ENCODE measurements around the gene ARHGAP26.

Gene ARHGAP26, protein sequence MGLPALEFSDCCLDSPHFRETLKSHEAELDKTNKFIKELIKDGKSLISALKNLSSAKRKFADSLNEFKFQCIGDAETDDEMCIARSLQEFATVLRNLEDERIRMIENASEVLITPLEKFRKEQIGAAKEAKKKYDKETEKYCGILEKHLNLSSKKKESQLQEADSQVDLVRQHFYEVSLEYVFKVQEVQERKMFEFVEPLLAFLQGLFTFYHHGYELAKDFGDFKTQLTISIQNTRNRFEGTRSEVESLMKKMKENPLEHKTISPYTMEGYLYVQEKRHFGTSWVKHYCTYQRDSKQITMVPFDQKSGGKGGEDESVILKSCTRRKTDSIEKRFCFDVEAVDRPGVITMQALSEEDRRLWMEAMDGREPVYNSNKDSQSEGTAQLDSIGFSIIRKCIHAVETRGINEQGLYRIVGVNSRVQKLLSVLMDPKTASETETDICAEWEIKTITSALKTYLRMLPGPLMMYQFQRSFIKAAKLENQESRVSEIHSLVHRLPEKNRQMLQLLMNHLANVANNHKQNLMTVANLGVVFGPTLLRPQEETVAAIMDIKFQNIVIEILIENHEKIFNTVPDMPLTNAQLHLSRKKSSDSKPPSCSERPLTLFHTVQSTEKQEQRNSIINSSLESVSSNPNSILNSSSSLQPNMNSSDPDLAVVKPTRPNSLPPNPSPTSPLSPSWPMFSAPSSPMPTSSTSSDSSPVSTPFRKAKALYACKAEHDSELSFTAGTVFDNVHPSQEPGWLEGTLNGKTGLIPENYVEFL

DNA sequence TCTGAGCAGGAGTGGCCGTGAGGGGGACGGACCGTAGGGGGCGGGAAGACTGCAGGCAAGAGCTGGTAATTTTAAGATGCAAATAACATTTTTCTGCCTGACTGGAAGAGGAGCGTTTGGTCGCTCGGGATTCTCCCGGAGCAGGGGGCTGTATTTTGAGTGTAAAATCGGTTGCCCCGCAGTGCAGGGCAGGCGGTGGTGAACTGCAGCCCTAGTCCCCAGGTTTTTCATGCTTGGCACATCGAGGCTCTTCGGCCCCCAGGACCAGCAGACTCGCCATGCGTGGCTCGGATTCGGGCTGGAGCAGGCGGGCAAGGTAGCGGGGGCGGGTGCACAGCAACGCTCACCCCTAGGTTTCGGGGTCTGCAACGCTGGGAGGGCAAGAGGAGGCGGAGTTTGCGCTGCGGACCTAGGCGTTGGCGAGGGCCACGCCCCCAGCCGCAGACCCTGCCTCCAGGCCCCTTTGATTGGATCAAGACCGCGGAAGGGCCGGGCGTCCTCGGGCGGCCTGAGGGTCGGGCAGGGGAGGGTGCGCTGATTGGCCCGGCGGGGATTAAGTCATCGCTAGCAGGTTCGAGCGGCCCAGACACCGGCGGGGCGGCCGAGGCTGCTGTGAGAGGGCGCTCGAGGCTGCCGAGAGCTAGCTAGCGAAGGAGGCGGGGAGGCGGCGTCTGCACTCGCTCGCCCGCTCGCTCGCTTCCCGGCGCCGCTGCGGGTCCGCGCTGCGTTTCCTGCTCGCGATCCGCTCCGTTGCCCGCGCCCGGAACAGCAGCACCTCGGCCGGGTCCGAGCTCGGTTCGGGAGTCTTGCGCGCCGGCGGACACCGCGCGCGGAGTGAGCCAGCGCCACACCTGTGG is at the start of gene ARHGAP26:
TSS of gene ARHGAP26 (plus strand) at position 585 of the 857 bp plus-strand sequence. CDS start 385 bp downstream, outside the sequence.
- no peaks in the 10 kb centered on the region for H3K27me3 Mint-ChIP-seq
- H3K4me1 Mint-ChIP-seq, result peaks cover 16 to 20% of the 10 kb centered on the region in 2 donors

DNA sequence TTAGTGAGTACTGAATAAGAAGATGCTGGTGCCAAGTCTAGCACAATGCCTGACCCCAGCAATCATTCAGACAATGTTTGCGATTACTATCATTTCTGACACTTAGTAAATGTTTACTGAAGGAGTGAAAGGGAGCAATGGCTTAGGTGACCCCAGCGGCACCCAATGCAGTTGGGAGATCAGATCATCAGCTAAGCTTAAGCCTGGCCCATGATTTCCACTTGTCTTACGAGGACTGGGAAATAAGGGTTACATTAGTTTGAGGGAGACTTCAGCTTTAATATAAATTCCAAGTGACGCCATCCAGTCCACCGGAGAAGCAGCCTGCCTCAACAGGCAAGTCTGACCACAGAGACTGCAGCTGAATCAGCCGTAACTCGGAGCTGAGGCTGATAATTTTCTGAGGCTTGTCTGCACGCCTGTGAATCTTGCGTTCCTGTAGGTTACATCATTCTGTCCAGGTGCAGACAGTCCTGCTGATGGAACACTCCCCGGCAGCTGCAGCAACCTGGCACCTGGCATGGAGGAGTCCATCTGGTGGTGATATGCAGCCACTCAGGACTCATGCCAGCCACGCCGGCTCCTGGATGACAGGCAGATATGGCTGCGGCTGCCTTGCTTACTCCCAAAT is 49.4 kb upstream of the ARHGAP26 start:
- no peak for DNase-seq
- no peaks in the 10 kb centered on the region for H3K9me3 Mint-ChIP-seq
- H3K27ac Mint-ChIP-seq, result no peak overlapping the region
- ATAC-seq (replicated peaks), result no peak
- H3K27me3 Mint-ChIP-seq, result peaks cover 34 to 35% of the 10 kb centered on the region in 2 donors
- H3K4me3 Mint-ChIP-seq, result no peak overlapping the region
- peaks cover 0 to 3% of the 10 kb centered on the region in 2 donors for H3K4me1 Mint-ChIP-seq
- H3K36me3 Mint-ChIP-seq, result no peaks in the 10 kb centered on the region

More for the DNA sequence above, at the start of gene ARHGAP26:
- Mint-ChIP-seq H3K27ac (peak within 1 kb of the TSS; percentile 95), H3K36me3 (peaks cover 0 to 3% of the 10 kb centered on the region in 2 donors), H3K4me3 (peak within 1 kb of the TSS; percentile 85 to 93), H3K9me3 (no peaks in the 10 kb centered on the region)
- DNase-seq (peak; percentile 94), ATAC-seq (replicated peaks) (peak; percentile 96 to 97)

DNA sequence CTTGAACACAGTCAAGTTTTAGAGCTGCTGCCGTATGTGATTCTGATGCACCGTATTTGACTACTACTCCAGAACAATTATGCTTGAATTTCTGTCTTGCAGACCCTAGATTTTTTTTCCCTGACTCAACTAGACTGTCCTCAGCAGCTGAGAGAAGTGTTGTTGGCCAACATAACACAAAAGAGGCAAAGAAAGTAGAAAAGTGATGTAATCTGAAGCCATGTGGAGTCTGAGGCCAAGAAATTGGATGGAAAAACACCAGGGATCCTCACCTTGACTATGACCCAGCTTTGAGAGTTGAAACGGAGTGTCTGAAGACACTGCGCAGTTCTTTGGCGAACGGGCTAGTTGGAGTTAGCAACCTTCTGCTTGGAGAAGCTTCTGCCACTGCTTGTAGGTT is 48.0 kb upstream of the ARHGAP26 start:
- no peak for ATAC-seq (replicated peaks)
- DNase-seq, result no peak
- H3K9me3 Mint-ChIP-seq, result no peaks in the 10 kb centered on the region
- no peak overlapping the region for H3K4me3 Mint-ChIP-seq
- no peaks in the 10 kb centered on the region for H3K36me3 Mint-ChIP-seq
- H3K27ac Mint-ChIP-seq, result no peak overlapping the region
- peaks cover 0 to 3% of the 10 kb centered on the region in 2 donors for H3K4me1 Mint-ChIP-seq
- H3K27me3 Mint-ChIP-seq, result peaks cover 21 to 31% of the 10 kb centered on the region in 2 donors

DNA sequence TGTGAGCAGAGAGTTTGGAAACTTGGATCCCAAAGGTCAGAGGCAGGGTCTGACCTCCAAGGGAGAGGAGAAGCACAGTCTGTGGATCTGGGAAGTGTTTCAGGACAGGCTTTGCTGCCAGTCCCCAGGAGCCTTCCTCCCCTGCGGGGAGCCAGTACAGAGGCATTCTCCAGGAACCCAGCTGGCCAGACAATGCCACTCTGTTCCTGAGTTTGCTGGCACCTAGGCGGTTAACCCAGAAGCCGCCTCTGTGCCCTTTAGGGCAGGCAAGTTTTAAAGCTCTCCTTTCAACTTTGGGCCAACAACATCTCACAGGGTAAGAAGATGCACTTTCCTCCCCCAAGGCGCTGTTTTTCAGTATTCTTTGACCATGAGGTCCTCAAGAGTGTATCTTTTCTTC is 47.3 kb upstream of the ARHGAP26 start:
- Mint-ChIP-seq H3K27ac (no peak overlapping the region), H3K36me3 (no peaks in the 10 kb centered on the region), H3K4me1 (peaks cover 0 to 3% of the 10 kb centered on the region in 2 donors), H3K4me3 (no peak overlapping the region), H3K27me3 (peaks cover 13 to 27% of the 10 kb centered on the region in 2 donors), H3K9me3 (no peaks in the 10 kb centered on the region)
- no peak for DNase-seq
- no peak for ATAC-seq (replicated peaks)

DNA sequence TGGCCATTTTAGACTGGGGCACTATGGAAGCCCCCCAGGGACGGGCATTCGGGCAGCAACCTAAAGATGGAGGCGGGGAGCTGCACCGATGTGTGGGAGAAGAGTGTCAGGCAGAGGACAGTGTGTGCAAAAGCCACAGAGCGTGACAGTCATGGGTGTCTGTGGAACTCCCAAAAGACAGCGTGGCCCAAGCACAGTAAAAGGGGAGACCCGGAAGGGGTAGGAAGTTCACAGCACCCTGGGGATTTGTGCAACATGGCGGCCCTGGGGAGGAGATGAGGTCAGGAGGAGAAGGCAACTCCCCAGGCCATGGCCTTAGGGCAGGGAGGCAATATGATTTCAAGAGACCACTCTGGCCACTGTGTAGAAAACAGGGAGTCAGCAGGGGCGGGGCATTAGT is 45.4 kb upstream of the ARHGAP26 start:
- H3K36me3 Mint-ChIP-seq, result no peaks in the 10 kb centered on the region
- ATAC-seq (replicated peaks) (no peak), DNase-seq (no peak)
- peaks cover 0 to 3% of the 10 kb centered on the region in 2 donors for H3K4me1 Mint-ChIP-seq
- peaks cover 0 to 10% of the 10 kb centered on the region in 2 donors for H3K27me3 Mint-ChIP-seq
- no peaks in the 10 kb centered on the region for H3K9me3 Mint-ChIP-seq
- H3K4me3 Mint-ChIP-seq, result no peak overlapping the region
- H3K27ac Mint-ChIP-seq, result no peak overlapping the region

DNA sequence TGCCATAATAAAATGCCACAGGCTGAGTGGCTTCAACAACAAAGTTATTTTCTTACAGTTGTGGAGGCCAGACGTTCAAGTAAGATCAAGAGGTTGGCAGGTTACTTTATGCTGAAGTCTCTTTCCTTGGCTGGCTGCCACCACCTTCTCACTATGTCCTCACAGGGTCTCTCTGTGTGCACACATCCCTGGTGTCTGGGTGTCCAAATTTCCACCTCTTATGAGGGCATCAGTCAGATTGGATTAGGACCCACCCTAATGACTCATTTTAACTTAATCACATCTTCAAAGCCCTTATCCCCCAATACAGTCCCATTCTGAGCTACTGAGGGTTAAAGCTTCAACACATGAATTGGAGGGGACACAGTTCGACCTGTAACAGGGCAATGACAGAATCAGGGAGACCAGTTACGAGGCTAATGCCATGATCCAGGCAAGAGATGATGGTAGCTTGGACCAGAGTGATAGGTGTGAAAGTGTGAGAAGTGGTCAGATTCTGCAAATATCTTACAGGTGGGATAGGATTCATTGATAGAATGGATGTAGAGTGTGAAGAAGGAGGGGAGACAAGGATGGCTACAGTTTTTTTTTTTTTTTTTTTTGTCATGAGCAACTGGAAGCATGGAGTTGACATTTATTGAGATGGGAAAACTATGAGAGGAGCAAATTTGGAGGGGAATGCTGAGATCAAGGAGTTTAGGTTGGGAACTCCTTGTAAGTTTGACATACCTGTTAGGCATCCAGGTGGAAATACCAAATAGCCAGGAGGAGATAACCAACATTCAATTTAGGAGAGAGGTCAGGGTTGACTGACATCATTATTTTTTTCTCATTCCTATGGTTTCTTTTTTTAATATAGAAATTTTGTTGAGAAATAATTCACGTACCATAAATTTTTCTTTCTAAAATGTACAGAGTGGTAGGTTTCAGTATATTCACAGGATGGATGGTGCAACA is 44.7 kb upstream of the ARHGAP26 start:
- peaks cover 0 to 8% of the 10 kb centered on the region in 2 donors for H3K27me3 Mint-ChIP-seq
- H3K4me1 Mint-ChIP-seq, result peaks cover 0 to 3% of the 10 kb centered on the region in 2 donors
- H3K9me3 Mint-ChIP-seq, result no peaks in the 10 kb centered on the region
- H3K4me3 Mint-ChIP-seq, result no peak overlapping the region
- H3K36me3 Mint-ChIP-seq, result no peaks in the 10 kb centered on the region
- DNase-seq (no peak), ATAC-seq (replicated peaks) (no peak)
- no peak overlapping the region for H3K27ac Mint-ChIP-seq

DNA sequence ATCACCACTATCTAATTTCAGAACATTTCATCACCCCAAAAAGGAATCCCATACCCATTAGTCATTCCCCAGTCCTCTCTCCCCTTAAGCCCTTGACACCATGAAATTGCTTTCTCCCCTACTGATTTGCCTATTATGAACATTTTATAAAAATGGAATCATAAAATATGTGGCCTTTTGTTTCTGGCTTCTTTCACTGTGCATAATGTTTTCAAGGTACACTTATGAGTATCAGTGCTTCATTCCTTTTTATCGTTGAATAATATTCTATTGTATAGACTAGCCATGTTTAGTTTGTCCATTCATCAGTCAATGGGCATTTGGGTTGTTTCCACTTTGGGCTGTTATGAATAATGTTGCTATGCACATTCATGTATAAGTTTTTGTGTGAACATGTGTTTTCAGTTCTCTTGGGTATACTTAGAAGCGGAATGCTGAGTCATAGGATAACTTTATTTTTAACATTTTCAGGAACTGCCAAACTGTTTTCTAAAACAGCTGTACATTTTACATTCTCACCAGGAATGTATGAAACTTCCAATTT is 43.9 kb upstream of the ARHGAP26 start:
- H3K4me3 Mint-ChIP-seq, result no peak overlapping the region
- H3K27me3 Mint-ChIP-seq, result peaks cover 0 to 8% of the 10 kb centered on the region in 2 donors
- no peak overlapping the region for H3K27ac Mint-ChIP-seq
- no peaks in the 10 kb centered on the region for H3K36me3 Mint-ChIP-seq
- H3K9me3 Mint-ChIP-seq, result no peaks in the 10 kb centered on the region
- no peak for DNase-seq
- peaks cover 0 to 3% of the 10 kb centered on the region in 2 donors for H3K4me1 Mint-ChIP-seq
- ATAC-seq (replicated peaks), result no peak

DNA sequence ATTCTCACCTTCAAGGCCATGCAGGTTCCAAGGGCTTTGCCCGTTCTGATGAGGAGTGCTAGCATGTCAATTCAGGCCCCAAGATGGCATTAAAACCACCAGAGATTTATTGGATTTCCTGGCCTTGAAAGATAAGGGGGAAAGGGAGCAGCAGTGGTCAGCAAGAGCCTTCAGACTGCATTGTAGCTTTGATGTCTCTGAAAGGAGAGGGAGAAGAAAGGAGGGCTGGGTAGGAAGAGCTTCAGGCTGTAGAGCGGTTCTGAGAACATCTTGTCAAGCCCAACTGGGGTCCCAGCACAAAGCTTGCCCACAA is 42.5 kb upstream of the ARHGAP26 start:
- DNase-seq, result no peak
- H3K27me3 Mint-ChIP-seq, result peaks cover 0 to 8% of the 10 kb centered on the region in 2 donors
- no peak overlapping the region for H3K27ac Mint-ChIP-seq
- H3K36me3 Mint-ChIP-seq, result no peaks in the 10 kb centered on the region
- no peak for ATAC-seq (replicated peaks)
- no peak overlapping the region for H3K4me3 Mint-ChIP-seq
- no peaks in the 10 kb centered on the region for H3K9me3 Mint-ChIP-seq
- H3K4me1 Mint-ChIP-seq, result peaks cover 0 to 3% of the 10 kb centered on the region in 2 donors

DNA sequence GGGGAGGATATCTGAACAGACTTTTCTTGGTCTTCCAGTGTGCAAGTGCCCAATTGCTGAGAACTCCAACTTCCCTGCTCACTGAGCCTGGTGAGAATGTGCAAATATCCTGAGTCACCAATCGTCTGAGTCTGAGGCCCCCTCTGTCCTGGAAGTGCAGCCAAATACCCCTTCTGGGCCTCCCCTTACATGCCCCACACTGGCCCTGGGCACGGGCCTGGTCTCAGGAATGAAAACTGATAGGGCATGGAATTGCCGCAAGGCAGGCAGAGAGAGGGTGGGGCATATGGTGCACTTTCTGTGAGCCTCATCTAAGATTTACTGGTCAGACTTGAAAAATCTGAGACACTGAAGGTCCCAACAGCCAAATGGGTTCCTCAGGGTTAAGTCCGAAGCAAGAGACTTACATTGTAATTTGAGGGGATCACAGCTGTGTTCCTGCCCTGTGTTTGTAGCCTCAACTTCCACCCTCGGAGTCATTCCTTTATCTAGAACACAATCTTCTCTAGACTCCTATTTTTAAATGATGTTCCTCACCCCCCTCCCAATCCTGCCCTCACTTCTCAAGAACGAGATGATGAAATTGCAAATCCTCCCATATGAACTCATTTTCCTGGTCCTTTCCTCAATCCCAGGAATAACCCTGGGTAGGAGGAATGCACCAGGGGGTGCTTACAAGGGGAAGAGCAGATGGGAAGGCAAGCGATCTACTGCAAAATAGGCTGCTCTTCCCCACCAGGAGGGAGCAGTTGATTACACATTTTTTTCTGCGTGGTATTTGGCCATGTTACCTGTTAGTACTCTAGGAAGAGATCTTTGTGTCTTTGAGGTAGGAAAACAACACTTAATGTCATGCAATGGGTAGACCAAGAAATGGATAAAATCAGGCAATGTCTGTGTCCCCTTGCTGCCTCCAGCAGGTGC is 34.6 kb upstream of the ARHGAP26 start:
- ATAC-seq (replicated peaks) (no peak), DNase-seq (no peak)
- Mint-ChIP-seq H3K27ac (no peak overlapping the region), H3K4me3 (no peak overlapping the region), H3K27me3 (peaks cover 0 to 4% of the 10 kb centered on the region in 2 donors), H3K36me3 (no peaks in the 10 kb centered on the region), H3K4me1 (peaks cover 8 to 9% of the 10 kb centered on the region in 2 donors), H3K9me3 (no peaks in the 10 kb centered on the region)

DNA sequence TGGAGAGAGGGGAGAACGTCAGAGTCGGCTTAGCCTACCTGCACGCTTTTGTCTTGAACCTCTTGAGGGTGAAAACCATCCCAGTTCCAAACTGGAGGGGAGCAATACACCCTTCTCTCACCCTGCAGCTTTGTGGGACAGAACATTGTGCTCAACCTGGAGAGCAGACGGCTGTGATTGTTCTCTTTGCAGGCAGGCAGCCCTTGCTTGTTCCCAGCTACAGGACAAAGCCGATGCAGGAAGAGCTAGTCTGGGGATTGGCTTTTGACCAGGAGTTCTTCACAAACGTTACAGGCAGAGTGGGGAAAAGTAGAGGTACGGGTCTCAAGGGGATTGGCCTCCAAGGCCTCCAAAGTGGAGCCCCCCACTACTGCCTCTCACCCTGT is 33.9 kb upstream of the ARHGAP26 start:
- peaks cover 4 to 6% of the 10 kb centered on the region in 2 donors for H3K27me3 Mint-ChIP-seq
- ATAC-seq (replicated peaks), result no peak
- no peaks in the 10 kb centered on the region for H3K36me3 Mint-ChIP-seq

DNA sequence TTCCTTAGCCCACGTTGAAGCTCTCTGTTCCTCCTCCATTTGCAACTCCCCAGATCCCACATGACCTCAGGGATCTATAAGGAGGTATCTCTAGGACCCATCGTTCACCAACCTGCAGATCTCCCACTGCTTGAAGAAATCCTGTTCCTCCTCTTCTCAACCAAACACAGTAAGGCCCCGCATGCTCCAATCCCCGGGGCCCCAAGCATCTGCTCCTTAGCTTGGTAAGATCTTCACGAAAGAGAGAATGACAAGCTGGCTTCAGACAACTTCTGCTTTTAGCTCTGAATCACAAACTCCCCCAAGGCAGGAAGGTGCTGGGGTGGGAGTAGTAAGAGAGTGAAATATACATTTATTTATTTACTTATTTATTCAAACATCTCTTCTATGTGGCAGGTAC is 33.0 kb upstream of the ARHGAP26 start:
- no peaks in the 10 kb centered on the region for H3K9me3 Mint-ChIP-seq
- H3K27me3 Mint-ChIP-seq, result peaks cover 4 to 6% of the 10 kb centered on the region in 2 donors
- H3K36me3 Mint-ChIP-seq, result no peaks in the 10 kb centered on the region
- H3K27ac Mint-ChIP-seq, result no peak overlapping the region
- no peak overlapping the region for H3K4me3 Mint-ChIP-seq
- peaks cover 8 to 9% of the 10 kb centered on the region in 2 donors for H3K4me1 Mint-ChIP-seq
- DNase-seq, result no peak
- peak in 1 of 2 donors; percentile 61 for ATAC-seq (replicated peaks)

More for the DNA sequence above, 33.9 kb upstream of the ARHGAP26 start:
- Mint-ChIP-seq H3K4me1 (peaks cover 8 to 9% of the 10 kb centered on the region in 2 donors), H3K9me3 (no peaks in the 10 kb centered on the region), H3K4me3 (no peak overlapping the region), H3K27ac (no peak overlapping the region)
- no peak for DNase-seq

All from stimulated activated naive B cell treated with anti-CD40 and anti-IgM and Interleukin-4, amounts not matched to agents 10 μg/mL and 1 μg/mL and 100 μg/mL, for 72 hours (primary cell).